PC-3 (cell line): Measurements from ENCODE around the gene LDHD. TPM values are rescaled to one million over a fixed set of nuclear protein-coding genes. Genes with fewer than 3 reads are reported as not detected.

ENCODE experiments used
- ATAC-seq: fragments of 200-7000 bp; cut with Tn5 transposase; 2 replicates; pipeline ENCODE4 v1.9.1; 2020; ENCODE audit warnings: mild to moderate bottlenecking, moderate library complexity
- Bru-seq: library from RNA; stranded (reverse); fragments of 400-500 nt; gene quantifications from one replicate; lab custom pipeline; 2021; lab: Mats Ljungman, UMichigan
- BruChase-seq, 2 experiments: library from RNA; stranded (reverse); fragments of 400-500 nt; gene quantifications; one replicate each; lab custom pipeline; 2021; lab: Mats Ljungman, UMichigan
- BruUV-seq: library from RNA; stranded (reverse); fragments of 400-500 nt; replicated peaks from 2 replicates; lab custom pipeline; 2021; lab: Mats Ljungman, UMichigan
- CTCF ChIA-PET: fragments of 300-600 bp; sonication (Branson Sonifier 250); formaldehyde crosslinking; loops from one replicate; lab custom pipeline; 2022; ENCODE audit warnings: antibody characterized with exemption; lab: Charles Lee
- POLR2A ChIA-PET: fragments of 300-600 bp; sonication (Branson Sonifier 250); formaldehyde crosslinking; loops from one replicate; lab custom pipeline; 2022; ENCODE audit warnings: antibody characterized with exemption; ENCODE audit not compliant: unreplicated experiment; lab: Charles Lee
- DNase-seq: peaks from one replicate; pipeline ENCODE4 v3.0.0-alpha.2; 2015
- H2AFZ ChIP-seq: fragments of 300-600 bp; sonication (generic); 2 replicates; pipeline ENCODE4 v1.6.0; 2016; ENCODE audit warnings: antibody characterized with exemption, low read length
- H3F3A ChIP-seq: fragments of 300-600 bp; sonication (generic); one replicate; pipeline ENCODE4 v1.6.0; 2017; ENCODE audit warnings: antibody characterized with exemption, low read length, control low read depth, mild to moderate bottlenecking; ENCODE audit not compliant: unreplicated experiment
- H3K27ac ChIP-seq: fragments of 300-600 bp; sonication (generic); 2 replicates; pipeline ENCODE4 v1.5.1; 2016; ENCODE audit warnings: mild to moderate bottlenecking, low read length
- H3K27me3 ChIP-seq: fragments of 300-600 bp; sonication (generic); 2 replicates; pipeline ENCODE4 v1.6.1; 2016; ENCODE audit warnings: low read length, mixed read lengths
- H3K36me3 ChIP-seq: fragments of 300-600 bp; sonication (generic); 2 replicates; pipeline ENCODE4 v1.6.1; 2016; ENCODE audit warnings: low read depth, mixed run types, low read length, mixed read lengths
- H3K4me1 ChIP-seq: fragments of 300-600 bp; sonication (generic); 2 replicates; pipeline ENCODE4 v1.5.1; 2016; ENCODE audit warnings: low read length; ENCODE audit not compliant: insufficient read depth
- H3K4me2 ChIP-seq: fragments of 300-600 bp; sonication (generic); 2 replicates; pipeline ENCODE4 v1.6.0; 2016; ENCODE audit warnings: low read length
- H3K4me3 ChIP-seq: fragments of 300-600 bp; sonication (generic); 2 replicates; pipeline ENCODE4 v1.5.1; 2016; ENCODE audit warnings: mild to moderate bottlenecking, low read length, mixed read lengths
- H3K79me2 ChIP-seq: fragments of 300-600 bp; sonication (generic); 2 replicates; pipeline ENCODE4 v1.6.1; 2017; ENCODE audit warnings: low read length, mixed read lengths
- H3K9ac ChIP-seq: fragments of 300-600 bp; sonication (generic); 2 replicates; pipeline ENCODE4 v1.6.0; 2016; ENCODE audit warnings: mild to moderate bottlenecking, low read length
- H3K9me2 ChIP-seq: fragments of 300-600 bp; sonication (generic); replicated peaks from 2 replicates; pipeline ENCODE4 v1.6.1; 2016; ENCODE audit warnings: mixed run types, low read length, mixed read lengths
- H3K9me3 ChIP-seq: fragments of 300-600 bp; sonication (generic); 2 replicates; pipeline ENCODE4 v1.6.1; 2016; ENCODE audit warnings: low read length, mixed read lengths
- H4K20me1 ChIP-seq: fragments of 300-600 bp; sonication (generic); 2 replicates; pipeline ENCODE4 v1.6.1; 2016; ENCODE audit warnings: low read length, mixed read lengths
- CTCF ChIP-seq: fragments of 300-600 bp; sonication (generic); conservative IDR thresholded peaks from 2 replicates; pipeline ENCODE4 v1.5.1; 2017; ENCODE audit warnings: antibody characterized with exemption, low read depth, mild to moderate bottlenecking, low read length
- EZH2 ChIP-seq: fragments of 300-600 bp; sonication (generic); IDR thresholded peaks from one replicate; pipeline ENCODE4 v1.6.1; 2017; ENCODE audit warnings: antibody characterized with exemption, mild to moderate bottlenecking, low read length; ENCODE audit not compliant: unreplicated experiment
- EZH2phosphoT487 ChIP-seq: fragments of 300-600 bp; sonication (generic); IDR thresholded peaks from 2 replicates; pipeline ENCODE4 v1.6.1; 2018; ENCODE audit warnings: mild to moderate bottlenecking, antibody characterized with exemption, low read length, borderline replicate concordance
- intact Hi-C: fragments of 100-400 bp; cut with micrococcal nuclease; formaldehyde crosslinking; loops from 2 replicates; pipeline ENCODE4 v1.9.0; 2023
- long read RNA-seq: library from polyadenylated mRNA; unstranded; transcript quantifications from one replicate; pipeline ENCODE4 v2.0.0, GENCODE V29; 2021; ENCODE audit not compliant: unreplicated experiment
- total RNA-seq: library from RNA; depleted of rRNA; stranded (reverse); fragments of >200 nt; gene quantifications from 2 replicates; pipeline ENCODE4 v1.2.3, GENCODE V29; 2014; rRNA removed

The LDHD gene
- total RNA-seq (3.1 and 3.7 TPM in 2 replicates), Bru-seq, nascent RNA (percentile 42 among the genes with signal in this experiment), BruChase-seq, experiment 1, labeled RNA remaining after a 6-hour chase (percentile 24 among the genes with signal in this experiment), BruChase-seq, experiment 2, labeled RNA remaining after a 2-hour chase (percentile 28 among the genes with signal in this experiment)
- long read RNA-seq, partial matches to known transcripts = 5 of 11 reads
- long read RNA-seq, other reads (novel, unspliced or antisense) = 3 of 11 reads

GRCh38 chr16:75116081-75116910 lies at the start of gene LDHD:
Gene LDHD, minus strand, starts transcription at chr16:75116780. Its CDS starts 60 bp downstream, at chr16:75116720.
- DNase-seq (peak; percentile 75), ATAC-seq (peak; percentile 100)
- H3K9me3 ChIP-seq = no peaks in the 10 kb centered on the region
- ChIA-PET POLR2A (interaction anchor here (0.5 kb wide), 1 partner anchor 14 kb away, joined by 12 read pairs; no protein-coding TSS in a partner anchor), CTCF (no interaction called here)
- no peaks in the 10 kb centered on the region for H3K36me3 ChIP-seq
- H3K4me2 ChIP-seq = peak within 1 kb of the TSS; percentile 83
- H3K4me1 ChIP-seq = peaks cover 7% of the 10 kb centered on the region
- no peak within 1 kb of the TSS for H3K9ac ChIP-seq
- TSS peak; percentile 28 for BruUV-seq
- no peaks in the 10 kb centered on the region for H3F3A ChIP-seq
- H3K9me2 ChIP-seq = no peaks in the 10 kb centered on the region
- TF ChIP-seq EZH2 (no peak), EZH2phosphoT487 (no peak), CTCF (no peak)
- no peaks in the 10 kb centered on the region for H3K79me2 ChIP-seq
- intact Hi-C loops = loop anchor here (2.0 kb wide), 1 partner anchor 33 kb away; the partner anchor contains the start of gene ZFP1
- H2AFZ ChIP-seq = peak within 1 kb of the TSS; percentile 74
- H4K20me1 ChIP-seq = no peaks in the 10 kb centered on the region
- no peak within 1 kb of the TSS for H3K27ac ChIP-seq
- peak within 1 kb of the TSS; percentile 61 for H3K4me3 ChIP-seq
- no peaks in the 10 kb centered on the region for H3K27me3 ChIP-seq

GRCh38 chr16:75160386-75160785 lies 43.8 kb upstream of the LDHD start:
- Histone ChIP-seq H3F3A (no peaks in the 10 kb centered on the region), H2AFZ (no peak overlapping the region), H3K79me2 (no peaks in the 10 kb centered on the region), H3K27me3 (no peaks in the 10 kb centered on the region), H3K27ac (no peak overlapping the region), H3K4me2 (no peak overlapping the region), H4K20me1 (no peaks in the 10 kb centered on the region), H3K9me3 (no peaks in the 10 kb centered on the region; the same call in 1 of the 2 replicates), H3K4me3 (no peak overlapping the region), H3K9me2 (no peaks in the 10 kb centered on the region), H3K36me3 (peaks cover 18% of the 10 kb centered on the region), H3K9ac (no peak overlapping the region), H3K4me1 (no peaks in the 10 kb centered on the region)
- no TSS peak for BruUV-seq
- TF ChIP-seq CTCF (no peak), EZH2 (no peak), EZH2phosphoT487 (no peak)
- POLR2A ChIA-PET = no interaction called here
- no peak for DNase-seq
- ATAC-seq = no peak
- intact Hi-C loops = no loop called here
- CTCF ChIA-PET = no interaction called here
